T-helper 1 cell treated with Interleukin-12 subunit alpha and Interleukin-12 subunit beta and Interleukin-4 antibody, amounts not matched to agents 30 μg/mL and 1 μg/mL, for 36 hours (primary cell): ENCODE results near the gene LRRTM1.

Experiments
- H3K27ac Mint-ChIP-seq: one replicate; pipeline ENCODE4 v1.8.0; 2021; ENCODE audit warnings: mild to moderate bottlenecking, mixed read lengths
- H3K27me3 Mint-ChIP-seq: one replicate; pipeline ENCODE4 v1.8.0; 2021; ENCODE audit warnings: low read depth, mixed read lengths
- H3K36me3 Mint-ChIP-seq: one replicate; pipeline ENCODE4 v1.8.0; 2021; ENCODE audit warnings: low read depth, mixed read lengths
- H3K4me1 Mint-ChIP-seq: one replicate; pipeline ENCODE4 v1.8.0; 2021; ENCODE audit warnings: low read depth, mixed read lengths
- H3K4me3 Mint-ChIP-seq: one replicate; pipeline ENCODE4 v1.8.0; 2021; ENCODE audit warnings: mild to moderate bottlenecking, moderate library complexity, mixed read lengths
- H3K9me3 Mint-ChIP-seq: one replicate; pipeline ENCODE4 v1.8.0; 2021; ENCODE audit warnings: mixed read lengths

The LRRTM1 gene

GRCh38 chr2:80323610-80324009 is 19.1 kb upstream of the LRRTM1 start:
- Mint-ChIP-seq H3K27ac (no peak overlapping the region), H3K36me3 (no peaks in the 10 kb centered on the region), H3K9me3 (no peaks in the 10 kb centered on the region), H3K27me3 (peaks cover 8% of the 10 kb centered on the region), H3K4me3 (no peak overlapping the region), H3K4me1 (no peaks in the 10 kb centered on the region)

- Mint-ChIP-seq H3K27me3 (peaks cover 8% of the 10 kb centered on the region), H3K4me3 (no peak overlapping the region), H3K4me1 (no peaks in the 10 kb centered on the region), H3K36me3 (no peaks in the 10 kb centered on the region), H3K9me3 (no peaks in the 10 kb centered on the region), H3K27ac (no peak overlapping the region)
Measured at GRCh38 chr2:80322958-80323357, 18.4 kb upstream of the LRRTM1 start.

- H3K36me3 Mint-ChIP-seq: no peaks in the 10 kb centered on the region
- no peaks in the 10 kb centered on the region for H3K4me1 Mint-ChIP-seq
- H3K4me3 Mint-ChIP-seq: no peak overlapping the region
- peaks cover 8% of the 10 kb centered on the region for H3K27me3 Mint-ChIP-seq
- no peaks in the 10 kb centered on the region for H3K9me3 Mint-ChIP-seq
- H3K27ac Mint-ChIP-seq: no peak overlapping the region
Measured at GRCh38 chr2:80322311-80322920, 17.9 kb upstream of the LRRTM1 start.

- no peak overlapping the region for H3K4me3 Mint-ChIP-seq
- H3K27me3 Mint-ChIP-seq: no peaks in the 10 kb centered on the region
- H3K27ac Mint-ChIP-seq: no peak overlapping the region
- no peaks in the 10 kb centered on the region for H3K36me3 Mint-ChIP-seq
- peaks cover 3% of the 10 kb centered on the region for H3K9me3 Mint-ChIP-seq
- H3K4me1 Mint-ChIP-seq: no peaks in the 10 kb centered on the region
Measured at GRCh38 chr2:80312282-80312839, 7.8 kb upstream of the LRRTM1 start.

GRCh38 chr2:80311304-80311703 is 6.8 kb upstream of the LRRTM1 start:
- peaks cover 3% of the 10 kb centered on the region for H3K9me3 Mint-ChIP-seq
- H3K27me3 Mint-ChIP-seq: peaks cover 4% of the 10 kb centered on the region
- no peak overlapping the region for H3K4me3 Mint-ChIP-seq
- H3K4me1 Mint-ChIP-seq: no peaks in the 10 kb centered on the region
- no peak overlapping the region for H3K27ac Mint-ChIP-seq
- no peaks in the 10 kb centered on the region for H3K36me3 Mint-ChIP-seq

GRCh38 chr2:80303006-80303908 is 1.3 kb downstream of the LRRTM1 start:
- no peaks in the 10 kb centered on the region for H3K4me1 Mint-ChIP-seq
- no peaks in the 10 kb centered on the region for H3K36me3 Mint-ChIP-seq
- no peak overlapping the region for H3K4me3 Mint-ChIP-seq
- no peak overlapping the region for H3K27ac Mint-ChIP-seq
- H3K9me3 Mint-ChIP-seq: no peaks in the 10 kb centered on the region
- H3K27me3 Mint-ChIP-seq: peaks cover 52% of the 10 kb centered on the region

GRCh38 chr2:80302314-80303005 is 2.1 kb downstream of the LRRTM1 start:
- H3K4me1 Mint-ChIP-seq: no peaks in the 10 kb centered on the region
- peaks cover 52% of the 10 kb centered on the region for H3K27me3 Mint-ChIP-seq
- no peak overlapping the region for H3K27ac Mint-ChIP-seq

DNA sequence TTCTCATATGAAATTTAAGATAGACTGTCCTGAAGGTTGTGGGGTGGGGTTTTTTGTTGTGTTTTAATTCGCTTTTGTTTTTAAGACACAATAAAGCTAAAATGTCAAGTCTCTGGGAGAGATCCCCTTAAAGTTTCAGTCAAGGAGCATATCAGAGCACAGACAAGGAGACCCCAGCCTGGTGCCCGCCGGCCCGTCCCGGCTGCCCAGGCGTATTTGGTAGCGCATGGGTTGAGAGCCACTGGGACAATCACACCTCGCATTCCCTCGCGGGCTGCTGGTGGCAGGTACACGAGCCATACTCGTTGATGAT is 2.6 kb downstream of the LRRTM1 start:
- H3K9me3 Mint-ChIP-seq: no peaks in the 10 kb centered on the region
- H3K27ac Mint-ChIP-seq: no peak overlapping the region
- no peaks in the 10 kb centered on the region for H3K36me3 Mint-ChIP-seq
- H3K27me3 Mint-ChIP-seq: peaks cover 52% of the 10 kb centered on the region
- no peak overlapping the region for H3K4me3 Mint-ChIP-seq
- no peaks in the 10 kb centered on the region for H3K4me1 Mint-ChIP-seq

More at GRCh38 chr2:80302314-80303005, 2.1 kb downstream of the LRRTM1 start:
- Mint-ChIP-seq H3K9me3 (no peaks in the 10 kb centered on the region), H3K36me3 (no peaks in the 10 kb centered on the region), H3K4me3 (no peak overlapping the region)

GRCh38 chr2:80300954-80301353 is 3.6 kb downstream of the LRRTM1 start:
- Mint-ChIP-seq H3K4me1 (no peaks in the 10 kb centered on the region), H3K27ac (no peak overlapping the region)

GRCh38 chr2:80300346-80300745 is 4.2 kb downstream of the LRRTM1 start:
- Mint-ChIP-seq H3K4me1 (no peaks in the 10 kb centered on the region), H3K4me3 (no peak overlapping the region), H3K9me3 (no peaks in the 10 kb centered on the region), H3K36me3 (no peaks in the 10 kb centered on the region), H3K27me3 (peaks cover 41% of the 10 kb centered on the region), H3K27ac (no peak overlapping the region)

More at GRCh38 chr2:80300954-80301353, 3.6 kb downstream of the LRRTM1 start:
- no peaks in the 10 kb centered on the region for H3K9me3 Mint-ChIP-seq
- no peaks in the 10 kb centered on the region for H3K36me3 Mint-ChIP-seq
- H3K4me3 Mint-ChIP-seq: no peak overlapping the region
- H3K27me3 Mint-ChIP-seq: peaks cover 45% of the 10 kb centered on the region

DNA sequence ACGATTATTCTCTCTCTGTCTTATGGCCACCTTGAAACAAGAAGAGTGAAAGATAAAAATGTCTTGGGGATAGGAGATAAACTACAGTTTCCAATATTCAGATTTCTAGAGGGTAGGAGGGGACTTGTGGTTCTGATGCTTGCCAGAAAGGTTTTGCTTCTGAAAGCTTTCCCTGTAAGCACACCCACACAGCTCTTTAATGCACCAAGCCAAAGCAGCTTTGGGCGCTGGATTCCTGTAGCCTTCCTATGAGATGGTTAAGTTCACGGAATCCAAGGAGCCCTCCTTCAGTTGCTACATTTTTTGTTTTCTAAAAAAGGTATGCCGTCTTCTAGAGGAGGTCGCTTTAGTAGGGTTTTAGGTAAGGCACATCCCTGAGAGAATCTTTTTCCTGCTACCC is 4.9 kb downstream of the LRRTM1 start:
- H3K9me3 Mint-ChIP-seq: no peaks in the 10 kb centered on the region
- no peak overlapping the region for H3K27ac Mint-ChIP-seq

GRCh38 chr2:80298954-80299353 is 5.6 kb downstream of the LRRTM1 start:
- Mint-ChIP-seq H3K4me1 (no peaks in the 10 kb centered on the region), H3K36me3 (no peaks in the 10 kb centered on the region), H3K27ac (no peak overlapping the region), H3K27me3 (peaks cover 31% of the 10 kb centered on the region), H3K4me3 (no peak overlapping the region), H3K9me3 (no peaks in the 10 kb centered on the region)

More for the DNA sequence above, 4.9 kb downstream of the LRRTM1 start:
- no peaks in the 10 kb centered on the region for H3K4me1 Mint-ChIP-seq
- no peak overlapping the region for H3K4me3 Mint-ChIP-seq
- no peaks in the 10 kb centered on the region for H3K36me3 Mint-ChIP-seq
- peaks cover 35% of the 10 kb centered on the region for H3K27me3 Mint-ChIP-seq

DNA sequence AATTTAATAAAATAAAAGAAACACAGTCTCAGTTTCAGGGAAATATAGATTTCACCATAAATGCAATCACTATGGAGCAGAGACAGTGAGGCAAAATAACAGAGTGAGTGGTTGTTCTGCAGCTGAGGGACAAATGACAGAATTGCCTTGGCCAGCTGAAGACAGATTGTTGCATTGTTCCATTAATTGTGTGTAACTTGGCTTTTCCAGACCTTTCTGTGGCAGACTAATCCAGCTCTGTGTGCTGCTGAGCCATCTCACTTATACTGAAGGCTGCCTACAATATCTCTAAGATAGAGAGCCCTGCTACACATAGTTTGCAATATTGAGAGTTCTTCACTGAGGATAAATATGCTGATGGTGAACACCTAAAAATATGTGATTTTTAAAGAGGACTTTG is 11.5 kb downstream of the LRRTM1 start:
- no peaks in the 10 kb centered on the region for H3K9me3 Mint-ChIP-seq
- H3K27ac Mint-ChIP-seq: no peak overlapping the region
- H3K4me1 Mint-ChIP-seq: no peaks in the 10 kb centered on the region
- H3K27me3 Mint-ChIP-seq: no peaks in the 10 kb centered on the region
- no peaks in the 10 kb centered on the region for H3K36me3 Mint-ChIP-seq
- no peak overlapping the region for H3K4me3 Mint-ChIP-seq

DNA sequence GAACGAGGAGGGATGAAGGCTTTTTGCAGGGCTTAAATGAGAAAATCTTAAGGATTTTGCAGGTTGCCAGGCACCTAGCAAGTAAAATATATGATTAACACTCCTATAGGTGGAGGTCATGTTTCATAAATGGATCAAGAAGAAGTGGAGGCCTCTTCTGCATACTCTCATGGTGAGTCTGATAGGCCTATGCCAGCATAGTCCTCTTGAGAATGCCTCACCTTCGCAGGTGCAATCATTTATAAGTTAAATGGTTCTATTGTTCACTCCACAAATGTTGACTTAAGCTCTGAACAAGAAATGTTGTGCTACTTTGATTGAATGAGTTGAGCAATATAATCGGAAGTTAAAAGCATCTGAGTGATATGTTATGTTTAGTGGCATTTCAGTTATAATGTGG is 12.1 kb downstream of the LRRTM1 start:
- no peaks in the 10 kb centered on the region for H3K36me3 Mint-ChIP-seq
- no peak overlapping the region for H3K4me3 Mint-ChIP-seq
- H3K27ac Mint-ChIP-seq: no peak overlapping the region
- H3K9me3 Mint-ChIP-seq: no peaks in the 10 kb centered on the region
- no peaks in the 10 kb centered on the region for H3K4me1 Mint-ChIP-seq
- H3K27me3 Mint-ChIP-seq: no peaks in the 10 kb centered on the region
